AG04449 (cell line): ENCODE results near the gene SP3.

ENCODE experiments used
- CTCF ChIA-PET: fragments of 350-600 bp; formaldehyde crosslinking; extraction: SDS; loops from one replicate; lab custom pipeline; 2021; ENCODE audit warnings: antibody characterized with exemption; lab: Yijun Ruan, JAX
- POLR2A ChIA-PET: fragments of 400-600, 350-600 bp; formaldehyde crosslinking; extraction: SDS; loops from one replicate; lab custom pipeline; 2020; ENCODE audit warnings: antibody characterized with exemption, inconsistent platforms; lab: Yijun Ruan, JAX
- DNase-seq: peaks from one replicate; pipeline ENCODE4 v3.0.0-alpha.2; 2010; ENCODE audit warnings: low read depth, low spot score
- H3K4me3 ChIP-seq: 2 replicates; pipeline ENCODE4 v1.5.1; 2011; ENCODE audit warnings: low read depth, mild to moderate bottlenecking, control low read depth, low read length
- TF ChIP-seq, protein P1 (sequence below): IDR thresholded peaks from one replicate; pipeline ENCODE4 v1.5.1; 2011; ENCODE audit warnings: mild to moderate bottlenecking, moderate library complexity, low read length, control low read depth, inconsistent platforms; ENCODE audit not compliant: insufficient read depth; ENCODE audit errors: missing control alignments

The SP3 gene

DNA sequence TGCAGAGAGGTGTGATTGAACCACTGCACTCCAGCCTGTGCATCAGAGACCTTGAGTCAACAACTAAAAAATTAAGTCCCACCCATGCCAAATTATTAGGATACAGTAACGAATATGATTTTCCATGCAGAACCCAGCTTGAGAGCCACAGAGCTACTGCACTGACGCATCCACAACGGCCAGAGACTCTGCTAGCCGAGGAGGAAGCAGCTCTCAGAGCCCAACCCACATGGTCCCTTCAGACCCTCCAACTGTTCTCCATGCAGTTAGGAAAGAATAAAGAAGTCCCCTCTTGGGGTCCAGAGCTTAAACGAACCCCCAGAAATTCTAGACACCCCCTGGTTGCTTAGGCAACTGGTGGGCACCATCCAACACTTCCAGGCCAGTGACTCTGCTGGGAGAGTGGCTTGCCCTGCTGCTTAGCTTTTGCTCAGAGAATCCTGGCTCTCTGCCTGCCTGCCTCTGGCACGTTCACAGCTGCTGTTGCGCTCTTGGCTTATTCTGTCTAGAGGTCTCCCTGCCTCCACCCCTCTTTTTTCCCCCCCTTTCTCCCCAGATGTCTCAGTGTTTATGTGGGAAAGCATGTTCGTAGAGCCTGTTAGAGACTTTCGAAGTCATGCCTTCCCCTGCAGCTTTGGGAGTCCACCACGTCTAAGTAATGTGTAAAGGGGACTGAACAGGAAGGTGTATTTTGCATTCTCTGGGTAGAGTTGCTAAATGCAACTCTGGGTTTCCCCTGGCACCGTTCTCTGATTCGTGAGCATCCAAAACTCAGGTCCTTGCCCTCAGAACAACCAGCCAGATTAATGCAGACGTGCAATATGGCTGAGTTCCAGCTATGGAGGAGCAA is 26.0 kb upstream of the SP3 start:
- TF ChIP-seq, protein P1, sequence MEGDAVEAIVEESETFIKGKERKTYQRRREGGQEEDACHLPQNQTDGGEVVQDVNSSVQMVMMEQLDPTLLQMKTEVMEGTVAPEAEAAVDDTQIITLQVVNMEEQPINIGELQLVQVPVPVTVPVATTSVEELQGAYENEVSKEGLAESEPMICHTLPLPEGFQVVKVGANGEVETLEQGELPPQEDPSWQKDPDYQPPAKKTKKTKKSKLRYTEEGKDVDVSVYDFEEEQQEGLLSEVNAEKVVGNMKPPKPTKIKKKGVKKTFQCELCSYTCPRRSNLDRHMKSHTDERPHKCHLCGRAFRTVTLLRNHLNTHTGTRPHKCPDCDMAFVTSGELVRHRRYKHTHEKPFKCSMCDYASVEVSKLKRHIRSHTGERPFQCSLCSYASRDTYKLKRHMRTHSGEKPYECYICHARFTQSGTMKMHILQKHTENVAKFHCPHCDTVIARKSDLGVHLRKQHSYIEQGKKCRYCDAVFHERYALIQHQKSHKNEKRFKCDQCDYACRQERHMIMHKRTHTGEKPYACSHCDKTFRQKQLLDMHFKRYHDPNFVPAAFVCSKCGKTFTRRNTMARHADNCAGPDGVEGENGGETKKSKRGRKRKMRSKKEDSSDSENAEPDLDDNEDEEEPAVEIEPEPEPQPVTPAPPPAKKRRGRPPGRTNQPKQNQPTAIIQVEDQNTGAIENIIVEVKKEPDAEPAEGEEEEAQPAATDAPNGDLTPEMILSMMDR, result no peak
- DNase-seq, result no peak
- no peak overlapping the region; the same call in 1 of the 2 replicates for H3K4me3 ChIP-seq
- CTCF ChIA-PET, result interaction anchor here (0.7 to 1.7 kb wide), 4 partner anchors 12 to 107 kb away, joined by 3 to 4 read pairs (median 4); no protein-coding TSS in a partner anchor
- POLR2A ChIA-PET, result no interaction called here

DNA sequence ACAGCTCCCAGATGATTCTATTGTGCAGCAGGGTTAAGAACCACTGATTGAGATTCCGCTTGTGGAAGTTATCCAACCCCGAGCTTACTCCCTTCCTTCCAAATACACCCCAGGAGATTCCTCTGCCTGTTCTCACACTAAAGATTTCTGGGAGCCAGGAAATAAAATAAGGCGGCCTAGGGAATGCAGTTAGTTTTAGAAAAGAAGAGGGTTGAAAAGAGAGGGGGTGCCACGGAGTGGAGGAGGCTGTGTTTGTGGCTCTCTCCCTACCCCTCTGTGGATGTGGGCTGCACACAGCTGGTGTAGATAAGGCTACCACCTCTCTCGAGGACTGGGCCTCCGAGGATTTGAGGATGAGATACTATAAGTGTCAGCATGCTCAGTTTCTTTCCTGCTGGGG is 25.1 kb upstream of the SP3 start:
- no peak for DNase-seq
- TF ChIP-seq, protein P1, result no peak
- ChIA-PET POLR2A (no interaction called here), CTCF (interaction anchor here (1.7 kb wide), 1 partner anchor 106 kb away, joined by 4 read pairs; no protein-coding TSS in a partner anchor)
- no peak overlapping the region for H3K4me3 ChIP-seq

DNA sequence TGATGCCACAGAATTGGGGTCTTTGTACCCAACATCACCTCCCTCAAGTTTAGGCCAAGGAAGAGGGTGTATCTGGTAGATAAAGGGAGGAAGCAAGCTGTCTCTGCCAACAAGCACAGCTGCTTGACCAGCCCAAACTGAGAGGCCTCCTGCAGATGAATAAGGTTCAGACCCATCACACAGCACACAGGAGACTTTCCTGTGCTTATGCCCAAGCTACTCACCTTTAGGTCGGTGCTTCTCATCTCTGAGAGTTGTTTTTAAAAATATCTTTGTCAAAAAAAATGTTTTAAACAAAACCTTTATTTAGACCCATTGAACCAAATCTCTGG is 24.7 kb upstream of the SP3 start:
- CTCF ChIA-PET, result interaction anchor here (1.7 kb wide), 1 partner anchor 105 kb away, joined by 4 read pairs; no protein-coding TSS in a partner anchor
- H3K4me3 ChIP-seq, result no peak overlapping the region
- POLR2A ChIA-PET, result no interaction called here
- DNase-seq, result no peak
- TF ChIP-seq, protein P1, result no peak

DNA sequence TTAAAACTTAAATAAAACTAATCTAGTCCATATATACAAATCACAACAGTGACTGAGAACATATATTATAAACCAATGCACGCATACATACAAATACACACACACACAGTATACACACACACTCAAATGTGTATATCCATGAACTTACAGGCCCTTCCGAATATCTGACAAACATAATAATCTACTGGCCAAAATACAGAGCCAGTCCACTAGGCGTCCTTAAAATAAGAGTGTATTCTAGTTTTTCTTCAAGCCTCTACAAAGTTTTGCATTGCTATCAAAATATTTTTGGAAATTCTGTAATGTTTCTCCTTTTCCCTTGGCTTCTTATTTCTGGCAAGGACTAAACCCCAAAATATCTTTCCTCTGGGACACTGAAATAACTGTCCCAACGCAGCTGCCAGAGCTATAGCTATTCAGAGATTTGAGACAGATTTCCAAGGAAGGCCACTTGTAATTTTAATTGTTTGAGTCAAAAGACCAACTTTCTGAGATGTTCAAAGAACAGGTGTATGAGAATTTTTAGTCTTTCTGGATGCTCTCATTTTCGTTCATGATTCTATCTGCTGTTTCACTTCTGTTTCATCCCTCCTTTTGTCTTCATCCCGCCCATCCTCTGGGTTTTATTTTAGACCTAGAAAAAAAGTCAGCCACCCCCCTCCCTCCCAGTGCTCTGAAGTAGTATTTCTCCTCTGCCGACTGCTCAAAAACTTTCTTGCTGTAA is 24.1 kb upstream of the SP3 start:
- H3K4me3 ChIP-seq, result no peak overlapping the region
- TF ChIP-seq, protein P1, result no peak
- ChIA-PET CTCF (interaction anchor here (1.7 kb wide), 1 partner anchor 105 kb away, joined by 4 read pairs; no protein-coding TSS in a partner anchor), POLR2A (no interaction called here)
- no peak for DNase-seq

DNA sequence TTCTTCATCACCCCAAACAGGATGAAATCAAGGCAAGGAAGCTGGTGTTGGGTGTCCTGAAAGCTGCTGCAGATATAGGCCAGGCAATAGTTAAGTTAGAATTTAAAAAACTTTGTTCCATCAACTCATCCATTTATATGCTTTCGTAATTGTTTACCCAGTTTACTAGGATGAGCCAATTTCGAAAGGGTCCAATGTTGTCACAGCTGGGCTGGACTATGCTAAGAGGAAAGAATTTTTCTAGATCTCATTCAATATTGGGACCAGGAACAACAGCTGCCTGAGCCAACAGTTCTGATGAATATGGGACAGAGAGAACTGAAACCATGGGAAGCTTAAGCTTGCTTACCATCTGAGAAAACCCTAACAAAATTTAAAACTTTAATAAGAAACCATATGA is 21.6 kb upstream of the SP3 start:
- no peak overlapping the region for H3K4me3 ChIP-seq
- CTCF ChIA-PET, result interaction anchor here (1.0 to 1.5 kb wide), 2 partner anchors 11 to 354 kb away, joined by 4 to 5 read pairs; no protein-coding TSS in a partner anchor
- TF ChIP-seq, protein P1, result no peak
- DNase-seq, result no peak
- POLR2A ChIA-PET, result no interaction called here

DNA sequence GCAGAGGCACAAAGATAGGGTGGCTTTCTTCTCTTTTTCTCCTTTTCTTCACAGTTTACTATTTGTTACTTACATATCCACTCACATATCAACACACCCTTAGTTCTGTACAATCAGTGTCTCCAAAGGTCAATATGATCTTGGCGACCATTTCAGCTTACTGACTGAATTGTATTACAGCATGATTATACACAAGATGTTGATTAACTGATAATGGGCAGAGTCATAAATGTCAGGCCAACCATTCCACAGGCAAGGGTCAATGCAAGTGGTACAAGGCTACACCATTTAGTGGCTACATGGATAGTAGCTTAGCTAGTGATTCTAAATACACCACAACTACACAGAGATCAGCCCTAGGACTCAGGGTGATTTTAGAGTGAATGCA is 20.4 kb upstream of the SP3 start:
- DNase-seq, result no peak
- no peak overlapping the region for H3K4me3 ChIP-seq
- CTCF ChIA-PET, result interaction anchor here (0.9 kb wide), 1 partner anchor 9 kb away, joined by 3 read pairs; no protein-coding TSS in a partner anchor
- TF ChIP-seq, protein P1, result no peak
- POLR2A ChIA-PET, result no interaction called here
